ENCODE results near the gene SLC40A1. TPM values are rescaled to one million over a fixed set of nuclear protein-coding genes. Genes with fewer than 3 reads are reported as not detected.

SLC40A1 gene
- total RNA-seq, 2 donors from 2014 or later: 76.5 to 118 TPM

DNA sequence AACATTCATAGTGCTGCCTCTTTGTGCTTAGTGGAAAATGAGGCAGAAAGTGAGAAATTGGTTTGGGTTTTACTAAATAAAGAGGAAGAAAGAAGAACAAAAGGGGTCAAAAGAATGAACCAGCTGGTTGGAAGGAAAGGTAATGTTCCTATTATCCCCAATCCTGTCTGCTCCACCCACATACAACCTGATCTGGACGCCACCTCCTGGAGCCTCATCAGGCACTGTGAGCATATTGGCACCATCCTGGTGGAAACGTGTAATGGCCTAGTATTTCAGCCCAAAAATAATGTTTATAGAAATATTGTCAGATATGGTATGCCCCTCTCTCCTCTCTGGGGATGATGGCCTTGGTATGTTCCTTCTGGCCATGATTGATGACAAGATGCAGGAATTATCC, 45.0 kb upstream of the SLC40A1 start:
- no peaks in the 10 kb centered on the region for H3K36me3 ChIP-seq
- no peaks in the 10 kb centered on the region for H3K9me3 ChIP-seq
- DNase-seq (ENCODE audit: low spot score) (no peak), ATAC-seq (ENCODE audit: insufficient number of reproducible peaks, low FRiP score, low read depth) (no peak)
- no peaks in the 10 kb centered on the region for H3K4me1 ChIP-seq (ENCODE audit: control insufficient read depth in 1 of 2, low read depth in 2 of 2)
- no peaks in the 10 kb centered on the region for H3K27me3 ChIP-seq (replicated peaks; ENCODE audit: insufficient read depth)
- H3K27ac ChIP-seq: no peak overlapping the region
- TF ChIP-seq, protein P1, sequence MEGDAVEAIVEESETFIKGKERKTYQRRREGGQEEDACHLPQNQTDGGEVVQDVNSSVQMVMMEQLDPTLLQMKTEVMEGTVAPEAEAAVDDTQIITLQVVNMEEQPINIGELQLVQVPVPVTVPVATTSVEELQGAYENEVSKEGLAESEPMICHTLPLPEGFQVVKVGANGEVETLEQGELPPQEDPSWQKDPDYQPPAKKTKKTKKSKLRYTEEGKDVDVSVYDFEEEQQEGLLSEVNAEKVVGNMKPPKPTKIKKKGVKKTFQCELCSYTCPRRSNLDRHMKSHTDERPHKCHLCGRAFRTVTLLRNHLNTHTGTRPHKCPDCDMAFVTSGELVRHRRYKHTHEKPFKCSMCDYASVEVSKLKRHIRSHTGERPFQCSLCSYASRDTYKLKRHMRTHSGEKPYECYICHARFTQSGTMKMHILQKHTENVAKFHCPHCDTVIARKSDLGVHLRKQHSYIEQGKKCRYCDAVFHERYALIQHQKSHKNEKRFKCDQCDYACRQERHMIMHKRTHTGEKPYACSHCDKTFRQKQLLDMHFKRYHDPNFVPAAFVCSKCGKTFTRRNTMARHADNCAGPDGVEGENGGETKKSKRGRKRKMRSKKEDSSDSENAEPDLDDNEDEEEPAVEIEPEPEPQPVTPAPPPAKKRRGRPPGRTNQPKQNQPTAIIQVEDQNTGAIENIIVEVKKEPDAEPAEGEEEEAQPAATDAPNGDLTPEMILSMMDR (IDR thresholded peaks at IDR 0.05): no peak
- H3K4me3 ChIP-seq: no peak overlapping the region

GRCh38 chr2:189624648-189625355, 44.2 kb upstream of the SLC40A1 start:
- TF ChIP-seq, protein P1 (IDR thresholded peaks at IDR 0.05): no peak
- no peak overlapping the region for H3K27ac ChIP-seq
- DNase-seq (ENCODE audit: low spot score) (no peak), ATAC-seq (ENCODE audit: insufficient number of reproducible peaks, low FRiP score, low read depth) (no peak)
- H3K9me3 ChIP-seq: no peaks in the 10 kb centered on the region
- no peak overlapping the region for H3K4me3 ChIP-seq
- no peaks in the 10 kb centered on the region for H3K4me1 ChIP-seq (ENCODE audit: control insufficient read depth in 1 of 2, low read depth in 2 of 2)
- H3K27me3 ChIP-seq (replicated peaks; ENCODE audit: insufficient read depth): no peaks in the 10 kb centered on the region
- no peaks in the 10 kb centered on the region for H3K36me3 ChIP-seq

- TF ChIP-seq, protein P1 (IDR thresholded peaks at IDR 0.05): no peak
- H3K27ac ChIP-seq: no peak overlapping the region
- no peak overlapping the region for H3K4me3 ChIP-seq
- H3K9me3 ChIP-seq: no peaks in the 10 kb centered on the region
- no peaks in the 10 kb centered on the region for H3K4me1 ChIP-seq (ENCODE audit: control insufficient read depth in 1 of 2, low read depth in 2 of 2)
- ATAC-seq (ENCODE audit: insufficient number of reproducible peaks, low FRiP score, low read depth) (no peak), DNase-seq (ENCODE audit: low spot score) (no peak)
- no peaks in the 10 kb centered on the region for H3K27me3 ChIP-seq (replicated peaks; ENCODE audit: insufficient read depth)
- no peaks in the 10 kb centered on the region for H3K36me3 ChIP-seq
Observed at GRCh38 chr2:189623049-189623448, 42.5 kb upstream of the SLC40A1 start.

DNA sequence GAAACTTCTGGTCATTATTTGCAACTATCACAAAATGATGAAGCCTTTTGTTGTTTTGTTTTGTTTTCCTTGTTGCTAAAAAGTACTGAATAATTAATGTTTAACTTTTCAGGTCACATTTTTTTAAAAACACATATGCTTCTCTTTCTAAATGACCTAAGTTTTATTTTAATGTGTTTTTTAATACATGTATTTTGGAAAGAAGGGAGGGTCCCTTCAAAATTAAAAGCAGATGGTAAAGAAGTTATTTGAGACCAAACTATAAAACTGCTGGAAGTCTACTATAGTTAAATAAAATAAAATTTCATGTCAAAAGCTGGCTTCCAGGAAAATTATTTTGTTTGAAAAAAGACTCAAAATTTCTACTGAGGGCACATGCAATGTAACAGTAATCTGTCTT, 41.2 kb upstream of the SLC40A1 start:
- H3K36me3 ChIP-seq: no peaks in the 10 kb centered on the region
- TF ChIP-seq, protein P1 (IDR thresholded peaks at IDR 0.05): no peak
- ATAC-seq (ENCODE audit: insufficient number of reproducible peaks, low FRiP score, low read depth) (no peak), DNase-seq (ENCODE audit: low spot score) (no peak)
- H3K27ac ChIP-seq: no peak overlapping the region
- H3K9me3 ChIP-seq: no peaks in the 10 kb centered on the region
- H3K4me1 ChIP-seq (ENCODE audit: control insufficient read depth in 1 of 2, low read depth in 2 of 2): no peaks in the 10 kb centered on the region
- no peaks in the 10 kb centered on the region for H3K27me3 ChIP-seq (replicated peaks; ENCODE audit: insufficient read depth)
- no peak overlapping the region for H3K4me3 ChIP-seq

DNA sequence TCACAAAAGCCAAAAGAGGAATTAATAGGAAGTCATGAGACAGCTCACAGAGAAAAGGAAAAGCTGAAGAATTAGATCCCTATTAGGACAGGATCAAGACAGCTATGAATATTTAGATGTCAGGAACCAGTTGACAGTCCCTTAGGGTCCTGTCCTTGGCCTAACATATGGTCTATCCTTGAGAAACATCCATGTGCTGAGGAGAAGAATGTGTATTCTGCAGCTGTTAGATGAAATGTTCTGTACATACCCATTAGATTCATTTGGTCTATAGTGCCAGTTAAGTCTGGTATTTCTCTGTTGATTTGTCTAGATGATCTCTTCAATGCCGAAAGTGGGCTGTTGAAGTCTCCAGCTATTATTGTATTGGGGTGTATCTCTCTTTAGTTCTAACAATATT, 37.6 kb upstream of the SLC40A1 start:
- no peaks in the 10 kb centered on the region for H3K36me3 ChIP-seq
- H3K4me1 ChIP-seq (ENCODE audit: control insufficient read depth in 1 of 2, low read depth in 2 of 2): peaks cover 3 to 10% of the 10 kb centered on the region in 2 donors
- DNase-seq (ENCODE audit: low spot score) (no peak), ATAC-seq (ENCODE audit: insufficient number of reproducible peaks, low FRiP score, low read depth) (no peak)
- TF ChIP-seq, protein P1 (IDR thresholded peaks at IDR 0.05): no peak
- no peaks in the 10 kb centered on the region for H3K9me3 ChIP-seq
- H3K27ac ChIP-seq: no peak overlapping the region
- H3K27me3 ChIP-seq (replicated peaks; ENCODE audit: insufficient read depth): no peaks in the 10 kb centered on the region
- no peak overlapping the region for H3K4me3 ChIP-seq
